ENCODE results near the gene ENPP6. TPM values are rescaled to one million over a fixed set of nuclear protein-coding genes. Genes with fewer than 3 reads are reported as not detected.
"Not testable (repeated sequence)": the region's sequence is repeated elsewhere in the genome, so short reads cannot be mapped to it uniquely, and the experiment has no call there.

ENPP6 gene
- total RNA-seq, 1 donor from 2014 or later, result not detected

GRCh38 chr4:184145596-184145995 lies 72.1 kb downstream of the ENPP6 start:
- CTCF ChIA-PET, result no interaction called here
- POLR2A ChIA-PET, result no interaction called here
- Mint-ChIP-seq H3K27me3 (peaks cover 7% of the 10 kb centered on the region), H3K27ac (no peak overlapping the region), H3K36me3 (ENCODE audit: low read depth) (no peaks in the 10 kb centered on the region), H3K4me3 (no peak overlapping the region), H3K4me1 (no peaks in the 10 kb centered on the region), H3K9me3 (peaks cover 6% of the 10 kb centered on the region)
- intact Hi-C loops (cut with micrococcal nuclease), result no loop called here
- no peak for DNase-seq
- no peak for ATAC-seq (ENCODE audit: low read depth)
- TF ChIP-seq, protein P1, sequence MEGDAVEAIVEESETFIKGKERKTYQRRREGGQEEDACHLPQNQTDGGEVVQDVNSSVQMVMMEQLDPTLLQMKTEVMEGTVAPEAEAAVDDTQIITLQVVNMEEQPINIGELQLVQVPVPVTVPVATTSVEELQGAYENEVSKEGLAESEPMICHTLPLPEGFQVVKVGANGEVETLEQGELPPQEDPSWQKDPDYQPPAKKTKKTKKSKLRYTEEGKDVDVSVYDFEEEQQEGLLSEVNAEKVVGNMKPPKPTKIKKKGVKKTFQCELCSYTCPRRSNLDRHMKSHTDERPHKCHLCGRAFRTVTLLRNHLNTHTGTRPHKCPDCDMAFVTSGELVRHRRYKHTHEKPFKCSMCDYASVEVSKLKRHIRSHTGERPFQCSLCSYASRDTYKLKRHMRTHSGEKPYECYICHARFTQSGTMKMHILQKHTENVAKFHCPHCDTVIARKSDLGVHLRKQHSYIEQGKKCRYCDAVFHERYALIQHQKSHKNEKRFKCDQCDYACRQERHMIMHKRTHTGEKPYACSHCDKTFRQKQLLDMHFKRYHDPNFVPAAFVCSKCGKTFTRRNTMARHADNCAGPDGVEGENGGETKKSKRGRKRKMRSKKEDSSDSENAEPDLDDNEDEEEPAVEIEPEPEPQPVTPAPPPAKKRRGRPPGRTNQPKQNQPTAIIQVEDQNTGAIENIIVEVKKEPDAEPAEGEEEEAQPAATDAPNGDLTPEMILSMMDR (IDR thresholded peaks at IDR 0.05), result no peak

- intact Hi-C loops (cut with micrococcal nuclease), result no loop called here
- H3K27ac Mint-ChIP-seq, result no peak overlapping the region
- H3K4me1 Mint-ChIP-seq, result no peaks in the 10 kb centered on the region
- ChIA-PET CTCF (no interaction called here), POLR2A (no interaction called here)
- peaks cover 7% of the 10 kb centered on the region for H3K27me3 Mint-ChIP-seq
- ATAC-seq (ENCODE audit: low read depth) (no peak), DNase-seq (no peak)
- H3K36me3 Mint-ChIP-seq (ENCODE audit: low read depth), result no peaks in the 10 kb centered on the region
- peaks cover 7% of the 10 kb centered on the region for H3K9me3 Mint-ChIP-seq
- TF ChIP-seq, protein P1 (IDR thresholded peaks at IDR 0.05), result no peak
- H3K4me3 Mint-ChIP-seq, result no peak overlapping the region
Observed at GRCh38 chr4:184143770-184144564, 73.7 kb downstream of the ENPP6 start.

DNA sequence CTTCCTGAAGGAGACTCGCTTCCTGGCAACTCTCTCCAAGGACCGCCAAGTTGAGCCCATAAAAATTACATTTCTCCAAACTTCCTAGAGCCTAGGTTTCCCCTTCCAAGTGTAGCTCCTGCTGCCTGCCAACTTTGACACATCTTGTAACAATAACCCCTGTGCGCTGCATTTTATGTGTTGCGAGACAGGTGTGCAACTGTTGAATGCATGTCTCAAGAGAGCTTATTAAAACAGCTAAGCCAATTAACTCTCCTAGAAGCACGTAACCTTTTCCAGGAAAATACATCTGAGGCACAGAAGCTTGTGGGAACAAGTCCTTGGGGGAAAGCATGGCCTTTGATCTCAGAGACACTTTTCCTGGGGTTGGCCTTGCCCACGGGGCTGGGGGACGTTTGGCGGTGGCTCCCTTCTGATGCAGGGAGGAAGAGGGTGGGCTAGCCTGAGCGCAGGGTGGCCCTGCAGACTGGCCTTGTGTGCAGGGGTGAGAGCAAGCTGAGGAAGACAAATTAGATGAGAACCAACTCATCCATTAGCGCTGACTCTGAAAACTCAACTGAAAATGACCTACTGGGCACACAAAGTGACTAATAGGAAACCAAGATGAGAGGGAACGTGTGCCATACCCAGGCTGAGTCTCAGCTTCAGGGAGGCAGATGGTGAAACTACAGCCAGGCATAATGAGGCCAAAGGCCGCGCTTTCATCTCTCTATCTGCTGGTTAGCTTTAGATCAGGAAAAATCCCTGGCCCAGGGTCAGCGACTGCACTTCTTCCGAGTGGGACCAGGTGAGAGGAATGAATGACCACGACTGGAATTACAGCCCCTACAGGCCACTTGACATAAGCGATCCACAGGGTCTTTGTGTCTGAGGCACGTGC lies 75.3 kb downstream of the ENPP6 start:
- no peak for DNase-seq
- CTCF ChIA-PET, result no interaction called here
- Mint-ChIP-seq H3K36me3 (ENCODE audit: low read depth) (no peaks in the 10 kb centered on the region), H3K27me3 (peaks cover 5% of the 10 kb centered on the region), H3K27ac (no peak overlapping the region), H3K9me3 (peaks cover 15% of the 10 kb centered on the region), H3K4me3 (no peak overlapping the region), H3K4me1 (no peaks in the 10 kb centered on the region)
- ATAC-seq (ENCODE audit: low read depth), result no peak
- TF ChIP-seq, protein P1 (IDR thresholded peaks at IDR 0.05), result no peak
- intact Hi-C loops (cut with micrococcal nuclease), result no loop called here
- POLR2A ChIA-PET, result no interaction called here

GRCh38 chr4:184140901-184141300 lies 76.8 kb downstream of the ENPP6 start:
- H3K27me3 Mint-ChIP-seq; CTCF ChIA-PET; DNase-seq; H3K27ac Mint-ChIP-seq; H3K36me3 Mint-ChIP-seq (ENCODE audit: low read depth); H3K4me3 Mint-ChIP-seq; H3K4me1 Mint-ChIP-seq; intact Hi-C loops (cut with micrococcal nuclease); ATAC-seq (ENCODE audit: low read depth); POLR2A ChIA-PET: not testable (repeated sequence)
- H3K9me3 Mint-ChIP-seq, result peaks cover 23% of the 10 kb centered on the region

DNA sequence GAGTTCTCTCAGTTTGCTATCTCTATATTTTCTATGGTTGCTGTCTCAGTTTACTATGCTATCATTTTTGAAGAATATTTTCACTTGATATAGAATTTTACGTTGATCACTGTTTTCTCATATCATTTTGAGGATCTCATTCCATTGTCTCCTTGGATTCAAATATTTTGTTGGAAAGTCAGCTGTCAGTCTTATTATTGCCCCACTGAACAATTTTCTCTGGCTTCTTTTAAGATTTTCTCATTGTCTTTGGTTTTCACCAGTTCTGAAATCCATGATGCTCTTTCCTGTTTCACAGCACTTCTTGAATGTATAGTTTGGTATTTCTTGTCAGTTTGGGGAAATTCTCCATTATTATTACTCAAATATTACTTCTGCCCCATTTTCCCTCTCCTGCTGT lies 81.1 kb downstream of the ENPP6 start:
- TF ChIP-seq, protein P1 (IDR thresholded peaks at IDR 0.05), result no peak
- peaks cover 10% of the 10 kb centered on the region for H3K27me3 Mint-ChIP-seq
- DNase-seq (no peak), ATAC-seq (ENCODE audit: low read depth) (no peak)
- no peaks in the 10 kb centered on the region for H3K4me1 Mint-ChIP-seq
- H3K36me3 Mint-ChIP-seq (ENCODE audit: low read depth), result no peaks in the 10 kb centered on the region
- H3K27ac Mint-ChIP-seq, result no peak overlapping the region
- ChIA-PET POLR2A (no interaction called here), CTCF (no interaction called here)
- intact Hi-C loops (cut with micrococcal nuclease), result no loop called here
- H3K4me3 Mint-ChIP-seq, result no peak overlapping the region
- H3K9me3 Mint-ChIP-seq, result peaks cover 24% of the 10 kb centered on the region

Data from activated B cell treated with CpG ODN at 0.5 μM for 24 hours (primary cell).